Natural killer cell treated with Interleukin-12 subunit alpha and Interleukin-12 subunit beta and Interleukin-15 and Interleukin-18, amount 100 ng/mL, for 72 hours (primary cell): Measurements from ENCODE around the gene ABRAXAS1. TPM values are rescaled to one million over a fixed set of nuclear protein-coding genes. Genes with fewer than 3 reads are reported as not detected.
A peak's percentile ranks its signal among the peaks of the same experiment; 100 is the strongest.

Experiments
- ATAC-seq, 2 donors: fragments of 150-1000 bp; cut with Tn5 transposase in 1 of 2; sonication (Bioruptor Pico), chemical (Tn5 transposase) in 1 of 2; 2 replicates each; pipeline ENCODE4 v1.10.0; 2021
- DNase-seq: peaks from one replicate; pipeline ENCODE4 v3.0.0; 2022; ENCODE audit warnings: low spot score
- H3K27ac Mint-ChIP-seq, 2 donors: 1 replicate in 1 of 2; 2 replicates in 1 of 2; pipeline ENCODE4 v1.8.0; 2022; ENCODE audit warnings: mixed read lengths in 2 of 2, mild to moderate bottlenecking in 1 of 2, moderate library complexity in 1 of 2
- H3K27me3 Mint-ChIP-seq, 2 donors: 1 replicate in 1 of 2; 2 replicates in 1 of 2; pipeline ENCODE4 v1.8.0; 2022; ENCODE audit warnings: mixed read lengths in 2 of 2
- H3K36me3 Mint-ChIP-seq: one replicate; pipeline ENCODE4 v1.8.0; 2022; ENCODE audit warnings: mixed read lengths
- H3K4me1 Mint-ChIP-seq, 2 donors: 1 replicate in 1 of 2; 2 replicates in 1 of 2; pipeline ENCODE4 v1.8.0; 2022; ENCODE audit warnings: low read depth in 2 of 2, mixed read lengths in 2 of 2, mild to moderate bottlenecking in 1 of 2
- H3K4me3 Mint-ChIP-seq: one replicate; pipeline ENCODE4 v1.8.0; 2022; ENCODE audit warnings: mixed read lengths
- H3K9me3 Mint-ChIP-seq: 2 replicates; pipeline ENCODE4 v1.8.0; 2022; ENCODE audit warnings: mixed read lengths
- total RNA-seq, 2 donors: library from RNA; stranded (reverse); gene quantifications; one replicate each; pipeline ENCODE4 v1.2.3, GENCODE V29; 2022

The ABRAXAS1 gene
- total RNA-seq, 2 donors from 2014 or later: 5.6 to 8.5 TPM

DNA sequence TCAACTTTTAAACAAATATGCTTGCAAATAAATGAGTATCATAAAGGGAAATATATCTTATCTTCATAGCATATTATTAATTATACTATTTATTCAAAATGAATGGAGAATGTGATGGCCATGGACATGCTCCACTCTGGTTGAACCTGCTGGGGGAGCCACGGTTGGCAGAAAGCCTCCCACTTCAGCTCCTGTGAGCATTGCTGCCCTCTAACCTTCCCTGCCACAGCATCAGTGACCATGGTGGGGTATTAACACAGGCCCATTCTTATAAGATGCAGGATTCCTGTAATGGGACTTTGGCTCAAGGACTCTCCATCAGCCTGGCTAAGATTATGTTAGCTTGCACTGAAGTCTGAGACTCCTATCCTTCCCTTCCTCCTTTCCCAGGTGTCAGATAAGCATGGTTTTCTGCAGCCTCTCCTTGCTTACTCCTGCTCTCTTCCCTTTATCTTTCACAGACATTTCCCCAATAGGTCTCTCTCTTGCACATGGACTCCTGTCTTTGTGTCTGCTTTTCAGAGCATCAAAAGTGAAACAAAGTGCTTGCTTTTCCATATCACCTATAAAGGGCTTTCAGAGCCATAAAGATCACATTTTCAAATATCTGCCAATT lies 4.9 kb upstream of the ABRAXAS1 start:
- no peak for DNase-seq
- Mint-ChIP-seq H3K36me3 (no peaks in the 10 kb centered on the region), H3K27ac (no peak overlapping the region), H3K27me3 (peaks cover 0 to 2% of the 10 kb centered on the region in 2 donors), H3K4me3 (no peak overlapping the region), H3K9me3 (no peaks in the 10 kb centered on the region), H3K4me1 (peaks cover 3 to 6% of the 10 kb centered on the region in 2 donors)
- no peak for ATAC-seq

DNA sequence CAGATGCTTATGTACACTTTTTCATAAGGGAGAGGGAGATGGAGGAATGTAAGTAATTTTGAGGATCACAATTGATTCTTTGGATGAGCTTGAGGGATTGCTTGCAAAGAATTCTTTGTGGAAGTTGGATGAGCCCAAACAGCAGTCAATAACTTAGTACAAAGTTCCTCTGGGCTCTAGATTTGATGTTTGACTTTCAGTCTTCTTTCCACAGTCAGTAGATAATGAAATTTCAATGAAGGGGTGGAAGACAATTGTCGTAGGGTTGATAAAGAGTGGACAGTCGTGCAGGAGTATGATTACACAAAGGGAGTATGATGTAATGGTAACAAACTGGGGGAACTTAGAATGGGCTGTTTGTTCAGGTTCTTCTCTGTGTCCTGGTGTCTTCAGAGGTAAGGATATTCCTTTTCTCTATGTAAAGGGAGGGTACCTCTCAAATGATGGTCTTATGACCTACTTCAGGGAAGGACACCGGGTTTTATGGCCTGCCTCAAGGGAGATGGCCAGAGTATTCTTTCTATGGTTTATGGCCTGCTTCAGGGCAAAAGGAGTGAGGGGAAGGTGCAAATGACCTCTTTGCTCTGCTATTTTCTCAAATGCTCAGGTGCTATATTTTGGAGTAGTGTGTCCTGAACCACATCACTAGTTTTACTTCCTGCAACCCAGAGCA lies 1.7 kb upstream of the ABRAXAS1 start:
- H3K9me3 Mint-ChIP-seq: no peaks in the 10 kb centered on the region
- no peak overlapping the region for H3K4me3 Mint-ChIP-seq
- peaks cover 0 to 2% of the 10 kb centered on the region in 2 donors for H3K27me3 Mint-ChIP-seq
- DNase-seq: no peak
- H3K36me3 Mint-ChIP-seq: no peaks in the 10 kb centered on the region
- ATAC-seq: no peak
- H3K4me1 Mint-ChIP-seq: peaks cover 12 to 15% of the 10 kb centered on the region in 2 donors
- H3K27ac Mint-ChIP-seq: peak overlapping the region in 1 of 2 donors; percentile 42

DNA sequence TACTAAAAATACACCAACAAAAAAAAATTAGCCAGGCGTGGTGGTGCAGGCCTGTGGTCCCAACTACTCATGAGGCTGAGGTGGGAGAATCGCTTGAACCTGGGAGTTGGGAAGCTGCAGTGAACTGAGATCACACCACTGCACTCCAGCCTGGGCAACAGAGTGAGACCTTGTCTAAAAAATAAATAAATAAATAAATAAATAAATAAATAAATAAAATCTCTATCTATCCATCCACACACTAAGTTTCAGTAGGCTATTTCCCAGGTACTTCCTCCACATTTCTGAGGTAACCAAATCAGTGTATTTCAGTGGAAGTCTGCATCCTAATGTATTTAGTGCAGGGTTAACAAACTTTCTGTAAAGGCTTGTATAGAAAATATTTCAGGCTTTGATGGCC lies 10.9 kb downstream of the ABRAXAS1 start:
- ATAC-seq (no peak), DNase-seq (no peak)
- Mint-ChIP-seq H3K4me1 (peaks cover 0 to 6% of the 10 kb centered on the region in 2 donors), H3K27me3 (no peaks in the 10 kb centered on the region), H3K36me3 (no peaks in the 10 kb centered on the region), H3K4me3 (no peak overlapping the region), H3K27ac (no peak overlapping the region), H3K9me3 (no peaks in the 10 kb centered on the region)

DNA sequence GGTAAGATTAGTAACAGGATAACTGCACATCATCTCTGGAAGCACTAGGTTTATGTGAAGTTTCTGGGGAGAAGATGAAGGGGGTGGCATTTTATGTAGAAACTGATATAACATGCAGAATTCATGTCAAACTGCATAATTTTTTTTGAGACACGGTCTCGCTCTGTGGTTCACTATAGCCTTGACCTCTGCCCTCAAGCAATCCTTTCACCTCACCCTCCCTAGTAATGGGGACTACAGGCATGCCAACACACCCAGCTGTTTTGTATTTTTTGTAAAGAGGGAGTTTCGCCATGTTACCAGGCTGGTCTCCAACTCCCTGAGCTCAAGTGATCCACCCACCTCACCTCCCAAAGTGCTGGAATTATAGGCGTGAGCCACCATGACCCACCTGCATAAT lies 11.5 kb downstream of the ABRAXAS1 start:
- H3K36me3 Mint-ChIP-seq: no peaks in the 10 kb centered on the region
- no peaks in the 10 kb centered on the region for H3K9me3 Mint-ChIP-seq
- no peak overlapping the region for H3K27ac Mint-ChIP-seq
- no peaks in the 10 kb centered on the region for H3K27me3 Mint-ChIP-seq
- peaks cover 0 to 6% of the 10 kb centered on the region in 2 donors for H3K4me1 Mint-ChIP-seq
- DNase-seq (no peak), ATAC-seq (no peak)
- no peak overlapping the region for H3K4me3 Mint-ChIP-seq

DNA sequence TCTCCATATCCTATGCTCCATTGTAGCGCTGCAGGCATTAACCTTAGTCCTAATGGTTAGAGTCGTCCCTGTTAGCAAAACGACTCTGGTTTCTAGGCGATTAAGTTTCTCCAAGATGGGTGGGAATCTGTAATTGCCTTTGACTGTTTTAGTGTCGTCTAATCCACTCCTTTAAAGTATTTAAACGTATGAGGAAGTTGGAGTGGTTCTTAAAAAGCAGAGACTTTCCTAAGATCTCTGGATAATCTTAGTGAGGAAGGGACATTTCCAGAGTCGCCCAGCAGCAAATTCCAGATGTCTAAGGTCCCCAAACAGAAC lies 28.8 kb downstream of the ABRAXAS1 start:
- H3K27ac Mint-ChIP-seq: peak overlapping the region; percentile 93 to 99
- no peaks in the 10 kb centered on the region for H3K9me3 Mint-ChIP-seq
- no peak for ATAC-seq
- H3K36me3 Mint-ChIP-seq: peaks cover 17% of the 10 kb centered on the region
- DNase-seq: no peak
- H3K4me1 Mint-ChIP-seq: peaks cover 28 to 41% of the 10 kb centered on the region in 2 donors
- H3K4me3 Mint-ChIP-seq: peak overlapping the region; percentile 97
- no peaks in the 10 kb centered on the region for H3K27me3 Mint-ChIP-seq

DNA sequence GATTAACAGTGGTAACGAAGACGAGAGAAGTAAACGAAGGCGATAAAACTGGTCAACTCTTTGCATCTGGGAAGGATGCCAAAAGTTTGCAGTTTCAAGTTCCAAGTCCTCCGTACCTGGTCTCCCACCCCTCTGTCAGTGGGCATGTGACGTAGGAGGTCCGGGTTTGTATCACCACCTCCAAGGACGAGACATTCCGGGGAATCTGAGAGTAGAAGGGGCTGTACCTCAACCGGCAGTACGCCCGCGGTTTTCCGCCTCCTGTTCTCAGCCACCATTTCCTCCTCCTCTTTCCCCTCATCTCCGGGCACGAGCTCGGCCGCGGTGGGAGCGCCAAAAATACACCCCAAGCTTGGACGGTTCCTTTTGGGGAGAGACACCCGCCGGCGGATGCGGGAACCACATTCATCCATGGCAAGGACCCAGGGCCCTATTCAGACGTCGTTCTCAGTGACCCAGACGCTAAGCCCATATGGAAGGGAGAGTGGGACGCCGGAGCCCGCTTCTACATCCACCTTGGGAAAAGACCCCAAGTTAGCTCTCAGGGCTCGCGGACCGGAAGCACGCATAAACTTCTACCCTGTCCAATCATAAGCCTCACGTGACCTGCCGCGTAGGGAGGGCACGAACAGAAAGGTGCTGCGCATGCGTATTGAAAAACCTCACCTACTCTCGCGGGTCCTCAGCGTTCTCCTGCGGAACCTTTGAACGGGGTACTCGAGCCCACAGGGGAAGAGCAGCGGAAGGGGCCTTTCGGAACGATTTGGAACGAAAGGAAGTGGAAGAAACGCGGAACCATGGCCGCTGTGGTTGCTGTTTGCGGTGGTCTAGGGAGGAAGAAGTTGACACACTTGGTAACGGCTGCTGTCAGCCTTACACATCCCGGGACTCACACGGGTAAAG lies 29.4 kb downstream of the ABRAXAS1 start, which contains the start of the genes HELQ and MRPS18C:
HELQ (minus strand) TSS at position 543 of the 903 bp plus-strand sequence; CDS start at position 413, 130 bp downstream.
MRPS18C (plus strand) TSS at position 778 of the 903 bp plus-strand sequence; CDS start at position 798, 20 bp downstream.
- Mint-ChIP-seq H3K36me3 (peaks cover 17% of the 10 kb centered on the region), H3K27ac (peak within 1 kb of the TSS; percentile 93 to 99), H3K27me3 (no peaks in the 10 kb centered on the region), H3K9me3 (no peaks in the 10 kb centered on the region), H3K4me3 (peak within 1 kb of the TSS; percentile 97), H3K4me1 (peaks cover 28 to 41% of the 10 kb centered on the region in 2 donors)
- ATAC-seq: peak; percentile 96 to 98
- DNase-seq: peak; percentile 98

DNA sequence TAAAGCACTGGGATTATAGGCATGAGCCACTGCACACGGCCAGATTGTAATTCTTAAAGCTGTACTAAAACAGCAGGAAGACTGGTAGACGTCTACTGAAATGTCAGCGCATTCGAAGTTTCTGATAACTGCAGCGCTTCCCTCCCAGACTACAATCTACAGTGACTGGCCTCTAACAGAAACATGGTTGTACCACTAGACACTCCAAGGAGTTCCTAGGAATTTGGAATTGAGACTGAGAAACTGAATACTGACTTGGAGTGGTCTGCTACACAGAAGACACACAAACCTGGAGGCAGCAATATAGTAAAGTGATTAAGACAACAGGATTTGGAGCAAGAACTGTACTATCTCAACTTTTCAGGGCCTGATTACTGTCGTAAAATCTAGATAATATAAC lies 30.2 kb downstream of the ABRAXAS1 start:
- peaks cover 28 to 41% of the 10 kb centered on the region in 2 donors for H3K4me1 Mint-ChIP-seq
- H3K4me3 Mint-ChIP-seq: peak overlapping the region; percentile 97
- peak overlapping the region; percentile 93 to 99 for H3K27ac Mint-ChIP-seq
- ATAC-seq (no peak), DNase-seq (no peak)
- H3K9me3 Mint-ChIP-seq: no peaks in the 10 kb centered on the region
- peaks cover 17% of the 10 kb centered on the region for H3K36me3 Mint-ChIP-seq
- no peaks in the 10 kb centered on the region for H3K27me3 Mint-ChIP-seq

DNA sequence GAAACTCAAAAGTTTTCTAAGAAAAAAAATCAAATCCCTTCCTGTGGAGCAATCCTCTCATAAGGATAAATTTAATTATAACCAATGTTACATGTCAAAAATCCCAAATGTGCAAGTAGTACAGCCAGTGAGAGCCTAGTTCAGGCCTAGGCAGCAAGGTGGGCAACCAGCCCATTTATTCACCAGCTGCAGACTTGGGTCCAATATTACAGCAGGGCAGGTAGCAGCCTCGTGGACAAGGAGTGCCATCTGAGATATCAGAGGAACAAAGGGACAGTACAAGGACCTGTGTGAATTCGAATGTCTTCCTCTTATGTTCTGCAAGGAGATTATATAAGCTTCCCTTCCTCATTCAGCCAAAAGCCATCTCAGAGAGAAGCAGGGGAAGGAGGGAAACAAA lies 35.9 kb downstream of the ABRAXAS1 start:
- Mint-ChIP-seq H3K27me3 (no peaks in the 10 kb centered on the region), H3K4me3 (no peak overlapping the region), H3K27ac (no peak overlapping the region), H3K36me3 (peaks cover 16% of the 10 kb centered on the region), H3K9me3 (no peaks in the 10 kb centered on the region), H3K4me1 (peaks cover 6 to 11% of the 10 kb centered on the region in 2 donors)
- DNase-seq: no peak
- no peak for ATAC-seq

DNA sequence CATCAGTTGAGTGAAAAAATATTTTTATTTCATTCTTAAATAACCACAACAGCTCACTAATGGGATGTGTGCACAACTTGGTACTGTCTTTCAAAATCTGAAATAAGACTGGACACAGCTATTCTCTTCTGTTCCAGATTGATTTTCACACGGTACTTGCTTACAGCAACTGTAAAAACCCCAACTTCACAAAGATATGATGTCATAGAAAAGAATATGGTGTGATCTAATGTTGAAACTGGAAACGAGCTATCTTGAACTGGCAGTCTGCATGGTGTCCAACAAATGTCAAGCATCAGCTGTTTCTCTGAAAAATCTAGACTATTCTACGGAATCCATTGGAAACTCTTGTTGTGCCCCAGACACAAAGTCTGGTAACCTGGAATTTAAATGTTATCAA lies 44.0 kb downstream of the ABRAXAS1 start:
- H3K36me3 Mint-ChIP-seq: peaks cover 7% of the 10 kb centered on the region

DNA sequence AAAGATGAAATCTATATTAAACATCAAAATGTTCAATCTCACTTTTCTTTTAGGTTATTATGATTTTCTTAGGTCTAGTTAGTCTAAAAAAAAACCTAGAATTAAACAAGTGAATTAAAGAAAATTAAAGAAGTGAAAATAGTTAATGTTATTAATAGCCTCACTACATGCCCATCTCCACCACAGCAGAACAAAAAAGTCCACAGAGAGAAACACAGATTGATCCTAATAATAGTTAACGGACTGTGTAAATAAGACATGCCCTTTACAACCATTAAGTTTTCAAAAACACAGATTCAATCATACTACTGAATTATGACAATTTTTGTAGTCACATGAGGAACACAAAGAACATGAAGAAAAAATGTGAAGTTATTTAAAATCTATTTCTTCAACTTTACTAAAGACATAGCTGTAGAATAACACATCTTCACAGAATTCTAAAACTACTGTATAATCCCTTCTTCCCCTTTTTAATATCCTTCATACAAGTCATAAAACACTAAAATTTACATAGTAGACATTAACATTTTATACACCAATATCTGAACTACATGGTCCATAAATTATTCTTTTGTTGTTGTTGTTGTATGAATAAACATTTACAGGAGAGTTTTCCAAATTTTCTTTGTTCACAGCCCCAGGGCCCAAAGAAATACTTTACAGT lies 44.6 kb downstream of the ABRAXAS1 start:
- H3K9me3 Mint-ChIP-seq: no peaks in the 10 kb centered on the region
- no peak overlapping the region for H3K4me3 Mint-ChIP-seq
- no peaks in the 10 kb centered on the region for H3K27me3 Mint-ChIP-seq
- ATAC-seq (no peak), DNase-seq (no peak)
- H3K4me1 Mint-ChIP-seq: peaks cover 0 to 3% of the 10 kb centered on the region in 2 donors
- peaks cover 7% of the 10 kb centered on the region for H3K36me3 Mint-ChIP-seq
- peak overlapping the region in 1 of 2 donors; percentile 53 for H3K27ac Mint-ChIP-seq

More for the DNA sequence above, 44.0 kb downstream of the ABRAXAS1 start:
- Mint-ChIP-seq H3K4me1 (peaks cover 0 to 3% of the 10 kb centered on the region in 2 donors), H3K4me3 (no peak overlapping the region), H3K27me3 (no peaks in the 10 kb centered on the region), H3K9me3 (no peaks in the 10 kb centered on the region), H3K27ac (peak overlapping the region in 1 of 2 donors; percentile 53)
- ATAC-seq: no peak
- no peak for DNase-seq

DNA sequence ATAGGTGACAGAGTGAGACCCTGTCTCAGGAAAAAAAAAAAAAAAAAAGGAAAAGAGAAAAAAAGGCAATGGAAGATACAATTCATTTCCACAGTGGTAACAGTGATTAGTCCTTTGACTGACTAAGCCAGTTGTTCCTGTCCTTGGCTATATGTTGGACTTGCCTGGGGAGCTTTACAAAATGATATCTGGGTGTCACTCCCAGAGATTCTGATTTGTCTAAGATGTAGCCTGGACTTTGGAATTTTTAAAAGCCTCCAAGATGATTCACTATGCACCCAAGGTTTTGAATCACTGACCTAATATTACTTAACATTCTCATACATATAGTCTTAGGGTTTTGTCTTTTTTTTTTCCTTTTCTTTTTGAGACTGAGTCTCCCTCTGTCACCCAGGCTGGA lies 46.2 kb downstream of the ABRAXAS1 start:
- Mint-ChIP-seq H3K27ac (no peak overlapping the region), H3K9me3 (no peaks in the 10 kb centered on the region), H3K36me3 (no peaks in the 10 kb centered on the region), H3K27me3 (no peaks in the 10 kb centered on the region), H3K4me1 (no peaks in the 10 kb centered on the region), H3K4me3 (no peak overlapping the region)
- DNase-seq: no peak
- no peak for ATAC-seq

DNA sequence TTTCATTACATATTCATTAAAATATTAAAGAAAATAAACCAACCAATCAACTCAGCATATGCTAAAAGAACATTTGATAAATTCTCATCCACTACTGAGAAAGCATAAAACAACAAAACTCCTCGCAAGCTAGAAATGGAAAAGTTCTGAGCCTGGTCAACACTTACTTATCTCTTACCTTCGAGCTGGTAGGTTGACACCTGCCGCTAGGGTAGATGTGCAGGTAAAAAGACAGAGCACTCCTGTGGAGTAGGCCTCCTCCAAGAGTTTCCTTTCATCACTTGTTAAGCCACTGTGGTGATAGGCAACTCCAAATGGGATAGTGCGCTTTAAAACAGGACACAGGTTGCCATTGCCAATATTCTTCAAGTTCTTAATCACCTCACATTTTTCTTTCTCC lies 48.2 kb downstream of the ABRAXAS1 start:
- ATAC-seq (no peak), DNase-seq (no peak)
- H3K36me3 Mint-ChIP-seq: no peaks in the 10 kb centered on the region
- no peaks in the 10 kb centered on the region for H3K9me3 Mint-ChIP-seq
- no peak overlapping the region for H3K4me3 Mint-ChIP-seq
- H3K27me3 Mint-ChIP-seq: no peaks in the 10 kb centered on the region
- H3K27ac Mint-ChIP-seq: no peak overlapping the region
- H3K4me1 Mint-ChIP-seq: no peaks in the 10 kb centered on the region

DNA sequence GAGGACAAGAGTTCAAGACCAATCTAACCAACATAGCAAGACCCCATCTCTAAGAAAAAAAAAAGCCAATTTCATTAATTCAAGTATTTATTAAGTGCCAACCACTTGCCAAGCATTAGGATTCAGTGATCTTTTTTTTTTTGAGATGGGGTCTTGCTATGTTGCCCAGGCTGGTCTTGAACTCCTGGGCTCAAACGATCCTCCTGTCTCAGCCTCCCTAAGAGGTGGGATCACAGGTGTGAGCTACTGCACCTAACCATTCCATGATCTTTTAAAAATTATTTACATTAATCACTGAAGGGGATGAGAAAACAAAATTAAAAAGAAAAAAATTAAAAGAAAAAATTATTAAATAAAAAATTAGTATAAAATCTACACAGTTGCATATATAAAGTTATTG lies 53.7 kb downstream of the ABRAXAS1 start:
- H3K4me1 Mint-ChIP-seq: no peaks in the 10 kb centered on the region
- DNase-seq: no peak
- no peak for ATAC-seq
- no peak overlapping the region for H3K4me3 Mint-ChIP-seq
- no peak overlapping the region for H3K27ac Mint-ChIP-seq
- H3K27me3 Mint-ChIP-seq: no peaks in the 10 kb centered on the region
- H3K9me3 Mint-ChIP-seq: no peaks in the 10 kb centered on the region
- H3K36me3 Mint-ChIP-seq: no peaks in the 10 kb centered on the region
